ENCODE data around the gene MSI2.

The MSI2 gene

GRCh38 chr17:57543230-57543629 is 286.9 kb downstream of the MSI2 start:
- Histone ChIP-seq H3K36me3 (peaks cover 17% of the 10 kb centered on the region), H3K27ac (peak overlapping the region; percentile 92)

GRCh38 chr17:57544401-57544800 is 288.1 kb downstream of the MSI2 start:
- H3K9me3 ChIP-seq (ENCODE audit: severe bottlenecking) = no peaks in the 10 kb centered on the region
- H3K27ac ChIP-seq = peak overlapping the region; percentile 92
- no peak overlapping the region for H3K4me3 ChIP-seq (ENCODE audit: low read depth, low read length)
- no peak for DNase-seq
- no peak for TF ChIP-seq CTCF (IDR thresholded peaks at IDR 0.05; ENCODE audit: low read depth, low read length)
- H3K27me3 ChIP-seq (ENCODE audit: insufficient read depth, low read depth, severe bottlenecking) = no peaks in the 10 kb centered on the region
- H3K36me3 ChIP-seq = peaks cover 17% of the 10 kb centered on the region

More at GRCh38 chr17:57543230-57543629, 286.9 kb downstream of the MSI2 start:
- no peak for DNase-seq
- Histone ChIP-seq H3K27me3 (ENCODE audit: insufficient read depth, low read depth, severe bottlenecking) (no peaks in the 10 kb centered on the region), H3K4me3 (ENCODE audit: low read depth, low read length) (no peak overlapping the region), H3K9me3 (ENCODE audit: severe bottlenecking) (no peaks in the 10 kb centered on the region)
- no peak for TF ChIP-seq CTCF (IDR thresholded peaks at IDR 0.05; ENCODE audit: low read depth, low read length)

- peak; percentile 55 for DNase-seq
- no peaks in the 10 kb centered on the region for H3K9me3 ChIP-seq (ENCODE audit: severe bottlenecking)
- H3K27me3 ChIP-seq (ENCODE audit: insufficient read depth, low read depth, severe bottlenecking) = no peaks in the 10 kb centered on the region
- peak overlapping the region; percentile 92 for H3K27ac ChIP-seq
- TF ChIP-seq CTCF (IDR thresholded peaks at IDR 0.05; ENCODE audit: low read depth, low read length) = no peak
- peaks cover 17% of the 10 kb centered on the region for H3K36me3 ChIP-seq
- peak overlapping the region; percentile 6; the same call in 1 of the 2 replicates for H3K4me3 ChIP-seq (ENCODE audit: low read depth, low read length)
Measured at GRCh38 chr17:57544834-57545463, 288.6 kb downstream of the MSI2 start.

GRCh38 chr17:57545731-57546342 is 289.5 kb downstream of the MSI2 start:
- H3K27me3 ChIP-seq (ENCODE audit: insufficient read depth, low read depth, severe bottlenecking) = no peaks in the 10 kb centered on the region
- peak; percentile 93 for DNase-seq
- H3K9me3 ChIP-seq (ENCODE audit: severe bottlenecking) = no peaks in the 10 kb centered on the region
- H3K4me3 ChIP-seq (ENCODE audit: low read depth, low read length) = peak overlapping the region; percentile 6; the same call in 1 of the 2 replicates
- no peak for TF ChIP-seq CTCF (IDR thresholded peaks at IDR 0.05; ENCODE audit: low read depth, low read length)
- peak overlapping the region; percentile 92 for H3K27ac ChIP-seq
- peaks cover 18% of the 10 kb centered on the region for H3K36me3 ChIP-seq

GRCh38 chr17:57548421-57549410 is 292.4 kb downstream of the MSI2 start:
- no peak for TF ChIP-seq CTCF (IDR thresholded peaks at IDR 0.05; ENCODE audit: low read depth, low read length)
- no peaks in the 10 kb centered on the region for H3K27me3 ChIP-seq (ENCODE audit: insufficient read depth, low read depth, severe bottlenecking)
- H3K27ac ChIP-seq = peak overlapping the region; percentile 92
- H3K36me3 ChIP-seq = peaks cover 9% of the 10 kb centered on the region
- DNase-seq = peak; percentile 91
- no peaks in the 10 kb centered on the region for H3K9me3 ChIP-seq (ENCODE audit: severe bottlenecking)
- H3K4me3 ChIP-seq (ENCODE audit: low read depth, low read length) = no peak overlapping the region
